ELR (cell line): ENCODE results near the gene ARSB.
"Not testable (repeated sequence)": the region's sequence is repeated elsewhere in the genome, so short reads cannot be mapped to it uniquely, and the experiment has no call there.

Source experiments
- DNase-seq: peaks from one replicate; pipeline ENCODE4 v3.0.0-alpha.2; 2015; ENCODE audit warnings: low read depth

The ARSB gene

GRCh38 chr5:78899922-78900362 lies 85.2 kb downstream of the ARSB start:
- peak; percentile 77 for DNase-seq

- DNase-seq = peak; percentile 77
Observed at GRCh38 chr5:78896132-78896531, 89.0 kb downstream of the ARSB start.

- DNase-seq = peak; percentile 69
Observed at GRCh38 chr5:78895616-78896015, 89.5 kb downstream of the ARSB start.

- DNase-seq = no peak
Observed at GRCh38 chr5:78893940-78894677, 91.0 kb downstream of the ARSB start.

GRCh38 chr5:78890667-78891379 lies 94.3 kb downstream of the ARSB start:
- DNase-seq = no peak

GRCh38 chr5:78889369-78890140 lies 95.6 kb downstream of the ARSB start:
- peak; percentile 90 for DNase-seq

- DNase-seq = no peak
Observed at GRCh38 chr5:78888580-78889368, 96.3 kb downstream of the ARSB start.

- DNase-seq = peak; percentile 39
Observed at GRCh38 chr5:78887384-78888118, 97.6 kb downstream of the ARSB start.

GRCh38 chr5:78886341-78887230 lies 98.5 kb downstream of the ARSB start:
- DNase-seq = peak; percentile 47

- no peak for DNase-seq
Observed at GRCh38 chr5:78881884-78882283, 103.2 kb downstream of the ARSB start.

GRCh38 chr5:78879516-78879915 lies 105.6 kb downstream of the ARSB start:
- DNase-seq = no peak

GRCh38 chr5:78866076-78866475 lies 119.0 kb downstream of the ARSB start:
- DNase-seq = not testable (repeated sequence)

GRCh38 chr5:78858364-78858763 lies 126.7 kb downstream of the ARSB start:
- DNase-seq = no peak

GRCh38 chr5:78855026-78855425 lies 130.1 kb downstream of the ARSB start:
- peak; percentile 20 for DNase-seq

GRCh38 chr5:78851891-78852290 lies 133.2 kb downstream of the ARSB start:
- DNase-seq = not testable (repeated sequence)

- no peak for DNase-seq
Observed at GRCh38 chr5:78845470-78845869, 139.6 kb downstream of the ARSB start.

- no peak for DNase-seq
Observed at GRCh38 chr5:78843436-78843835, 141.7 kb downstream of the ARSB start.

- no peak for DNase-seq
Observed at GRCh38 chr5:78841767-78842166, 143.3 kb downstream of the ARSB start.

GRCh38 chr5:78838753-78839152 lies 146.4 kb downstream of the ARSB start:
- no peak for DNase-seq

- DNase-seq = no peak
Observed at GRCh38 chr5:78837836-78838235, 147.3 kb downstream of the ARSB start.
